ENCODE results near the gene BAIAP2.

BAIAP2 gene

DNA sequence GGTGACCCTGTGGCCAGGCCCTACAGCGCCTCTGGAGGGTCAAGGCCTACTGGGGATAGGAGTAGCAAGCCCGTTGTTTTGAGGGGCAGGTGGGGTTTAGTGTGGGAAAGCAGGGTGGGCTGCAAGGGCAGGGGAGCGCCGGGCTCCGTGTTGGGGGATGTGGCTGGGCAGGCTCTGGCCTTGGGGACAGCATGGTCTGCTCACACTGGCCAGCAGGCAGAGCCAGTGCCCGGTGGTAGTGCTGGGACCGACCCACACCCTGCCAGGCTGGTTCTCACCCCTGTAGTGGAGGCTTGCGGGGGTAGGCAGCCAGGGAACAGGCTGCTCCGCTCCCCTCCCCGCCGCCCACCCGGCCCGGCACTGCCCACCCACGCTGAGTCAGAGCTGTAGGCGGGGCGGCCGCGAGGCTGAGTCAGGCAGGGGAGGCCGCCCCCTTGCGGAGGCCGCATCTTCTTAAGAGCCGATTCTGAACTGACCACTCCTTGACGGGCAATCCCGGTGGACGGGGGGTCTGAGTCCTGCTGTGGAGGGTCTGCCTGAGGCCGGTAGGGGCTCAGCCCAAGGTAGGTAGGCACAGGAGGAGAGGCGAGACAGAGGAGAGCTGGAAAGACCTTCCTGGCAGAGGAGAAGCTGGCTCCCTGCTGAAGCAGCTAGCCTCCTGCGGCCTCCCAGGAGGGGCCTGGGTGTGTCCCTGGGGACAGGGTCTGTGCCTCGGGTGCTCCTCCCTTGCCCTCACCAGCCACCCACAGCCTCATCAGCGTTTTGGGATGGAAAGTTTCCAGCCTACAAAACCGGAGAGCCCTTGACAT is 62.4 kb downstream of the BAIAP2 start:
- peaks cover 12% of the 10 kb centered on the region; the same call in 1 of the 2 replicates for H3K9me3 ChIP-seq (ENCODE audit: insufficient read depth, low read length)
- H3K9ac ChIP-seq (ENCODE audit: insufficient read length, low read depth): peak overlapping the region; percentile 81
- DNase-seq (ENCODE audit: low read depth, low spot score): peak; percentile 27
- no peaks in the 10 kb centered on the region for H3K27me3 ChIP-seq (ENCODE audit: insufficient read depth, insufficient read length)
- TF ChIP-seq ZNF274 (IDR thresholded peaks at IDR 0.05; ENCODE audit: low read depth, low read length) (no peak), YY1 (IDR thresholded peaks at IDR 0.05; ENCODE audit: insufficient read depth, insufficient read length) (no peak), SUZ12 (IDR thresholded peaks at IDR 0.05; ENCODE audit: extremely low read depth, insufficient read depth, insufficient read length) (no peak)
- peaks cover 52% of the 10 kb centered on the region for H3K4me1 ChIP-seq (ENCODE audit: insufficient read depth, insufficient read length)
- peaks cover 44% of the 10 kb centered on the region for H3K36me3 ChIP-seq (ENCODE audit: insufficient read depth, insufficient read length, low read length)
- H3K4me3 ChIP-seq (ENCODE audit: insufficient read length, low read depth): no peak overlapping the region

DNA sequence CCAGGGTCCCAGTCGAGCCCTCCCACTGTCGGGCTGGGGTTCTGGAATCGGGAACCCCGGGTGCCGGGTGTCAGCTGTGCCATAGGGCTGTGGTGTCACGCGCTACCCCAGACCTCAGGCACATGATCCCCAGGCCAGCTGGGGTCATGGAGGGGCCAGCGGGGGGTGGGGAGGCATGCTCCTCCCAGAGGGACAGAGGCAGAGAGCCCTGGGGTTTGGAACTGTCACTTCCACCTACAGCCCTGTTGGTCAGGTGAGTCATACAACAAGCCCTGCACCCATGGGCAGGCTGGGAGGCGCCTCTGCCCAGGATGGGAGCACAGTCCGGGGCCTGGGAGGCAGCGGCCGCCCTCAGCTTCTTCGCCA is 63.0 kb downstream of the BAIAP2 start:
- H3K36me3 ChIP-seq (ENCODE audit: insufficient read depth, insufficient read length, low read length): peaks cover 49% of the 10 kb centered on the region
- peaks cover 12% of the 10 kb centered on the region; the same call in 1 of the 2 replicates for H3K9me3 ChIP-seq (ENCODE audit: insufficient read depth, low read length)
- H3K4me3 ChIP-seq (ENCODE audit: insufficient read length, low read depth): no peak overlapping the region
- peak overlapping the region; percentile 69 for H3K9ac ChIP-seq (ENCODE audit: insufficient read length, low read depth)
- peaks cover 49% of the 10 kb centered on the region for H3K4me1 ChIP-seq (ENCODE audit: insufficient read depth, insufficient read length)
- no peaks in the 10 kb centered on the region for H3K27me3 ChIP-seq (ENCODE audit: insufficient read depth, insufficient read length)
- TF ChIP-seq YY1 (IDR thresholded peaks at IDR 0.05; ENCODE audit: insufficient read depth, insufficient read length): no peak
- no peak for TF ChIP-seq SUZ12 (IDR thresholded peaks at IDR 0.05; ENCODE audit: extremely low read depth, insufficient read depth, insufficient read length)
- no peak for TF ChIP-seq ZNF274 (IDR thresholded peaks at IDR 0.05; ENCODE audit: low read depth, low read length)
- DNase-seq (ENCODE audit: low read depth, low spot score): no peak

DNA sequence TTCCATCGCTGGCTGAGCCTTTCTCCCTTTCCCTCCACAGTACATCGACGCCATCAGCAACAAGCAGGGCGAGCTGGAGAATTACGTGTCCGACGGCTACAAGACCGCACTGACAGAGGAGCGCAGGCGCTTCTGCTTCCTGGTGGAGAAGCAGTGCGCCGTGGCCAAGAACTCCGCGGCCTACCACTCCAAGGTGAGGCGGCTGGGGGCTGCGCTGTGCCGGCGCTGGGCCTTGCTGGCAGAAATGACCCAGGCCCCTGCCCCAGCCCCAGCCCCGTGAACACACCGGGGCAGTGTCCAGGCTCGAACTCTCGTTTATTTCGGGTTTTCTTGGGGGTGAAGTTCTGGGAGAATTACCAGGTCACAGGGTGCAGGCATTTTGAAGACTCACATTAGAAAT is 64.9 kb downstream of the BAIAP2 start:
- no peak overlapping the region for H3K4me3 ChIP-seq (ENCODE audit: insufficient read length, low read depth)
- TF ChIP-seq SUZ12 (IDR thresholded peaks at IDR 0.05; ENCODE audit: extremely low read depth, insufficient read depth, insufficient read length) (no peak), ZNF274 (IDR thresholded peaks at IDR 0.05; ENCODE audit: low read depth, low read length) (no peak), YY1 (IDR thresholded peaks at IDR 0.05; ENCODE audit: insufficient read depth, insufficient read length) (no peak)
- no peak for DNase-seq (ENCODE audit: low read depth, low spot score)
- H3K9ac ChIP-seq (ENCODE audit: insufficient read length, low read depth): no peak overlapping the region
- H3K36me3 ChIP-seq (ENCODE audit: insufficient read depth, insufficient read length, low read length): peaks cover 64% of the 10 kb centered on the region
- H3K4me1 ChIP-seq (ENCODE audit: insufficient read depth, insufficient read length): peaks cover 33% of the 10 kb centered on the region
- H3K9me3 ChIP-seq (ENCODE audit: insufficient read depth, low read length): peaks cover 12% of the 10 kb centered on the region; the same call in 1 of the 2 replicates
- no peaks in the 10 kb centered on the region for H3K27me3 ChIP-seq (ENCODE audit: insufficient read depth, insufficient read length)

DNA sequence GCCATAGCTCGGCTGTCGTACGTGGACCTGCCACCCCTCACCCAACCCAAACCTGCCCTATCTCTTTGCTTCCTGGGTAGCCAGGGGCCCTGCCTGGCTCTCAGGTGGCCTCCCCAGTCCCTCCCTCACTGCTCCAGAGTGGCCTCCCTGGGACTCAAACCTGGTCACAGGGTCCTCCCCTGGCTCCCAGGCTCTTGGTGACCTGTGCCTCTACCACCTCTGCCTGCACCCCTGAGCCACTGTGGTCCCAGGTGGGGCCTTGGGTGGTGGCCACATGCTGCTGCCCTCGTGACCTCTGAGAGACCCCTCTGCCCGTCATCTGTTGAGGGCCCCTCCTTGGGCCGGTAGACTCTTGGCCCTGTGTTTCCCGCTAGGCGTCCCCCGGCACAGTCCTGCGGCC is 65.7 kb downstream of the BAIAP2 start:
- peaks cover 72% of the 10 kb centered on the region for H3K36me3 ChIP-seq (ENCODE audit: insufficient read depth, insufficient read length, low read length)
- no peak for TF ChIP-seq ZNF274 (IDR thresholded peaks at IDR 0.05; ENCODE audit: low read depth, low read length)
- no peak for TF ChIP-seq SUZ12 (IDR thresholded peaks at IDR 0.05; ENCODE audit: extremely low read depth, insufficient read depth, insufficient read length)
- TF ChIP-seq YY1 (IDR thresholded peaks at IDR 0.05; ENCODE audit: insufficient read depth, insufficient read length): no peak
- no peak overlapping the region for H3K9ac ChIP-seq (ENCODE audit: insufficient read length, low read depth)
- H3K4me3 ChIP-seq (ENCODE audit: insufficient read length, low read depth): no peak overlapping the region
- DNase-seq (ENCODE audit: low read depth, low spot score): no peak
- no peaks in the 10 kb centered on the region for H3K27me3 ChIP-seq (ENCODE audit: insufficient read depth, insufficient read length)
- H3K4me1 ChIP-seq (ENCODE audit: insufficient read depth, insufficient read length): peaks cover 27% of the 10 kb centered on the region
- H3K9me3 ChIP-seq (ENCODE audit: insufficient read depth, low read length): peaks cover 12% of the 10 kb centered on the region; the same call in 1 of the 2 replicates

DNA sequence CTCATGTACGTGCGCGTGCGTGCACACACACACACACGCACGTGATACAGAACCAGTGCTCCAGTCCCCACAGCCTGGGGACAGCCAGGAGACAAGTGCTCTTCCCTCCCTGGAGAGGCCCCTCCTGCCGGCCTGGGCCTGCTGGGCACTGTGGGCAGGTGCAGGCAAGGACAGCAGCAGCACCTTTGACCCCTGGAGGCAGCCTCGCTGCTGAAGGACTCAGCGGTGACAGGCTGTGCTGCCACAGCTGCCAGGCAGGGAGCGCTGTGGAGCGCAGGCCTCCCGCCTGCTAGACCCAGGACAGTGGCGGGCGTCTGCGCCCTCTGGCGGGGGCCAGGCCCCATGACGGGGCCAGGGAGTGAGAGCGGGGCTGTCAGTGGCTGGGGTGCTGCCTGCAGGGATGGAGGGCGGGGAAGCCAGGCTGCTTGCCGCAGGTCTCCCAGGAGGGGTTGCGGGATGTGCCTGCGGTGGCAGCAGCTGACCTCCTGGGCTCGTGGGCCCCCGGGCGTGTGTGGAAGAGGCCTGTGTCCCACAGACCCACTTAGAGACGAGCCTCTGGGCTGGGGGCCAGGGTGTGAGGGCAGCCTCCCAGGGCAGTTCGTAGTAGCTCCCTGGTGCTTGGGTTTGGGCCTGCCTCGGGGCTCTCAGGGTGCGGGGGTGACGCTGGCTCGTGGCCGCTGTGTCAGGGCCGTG is 66.8 kb downstream of the BAIAP2 start:
- Histone ChIP-seq H3K9me3 (ENCODE audit: insufficient read depth, low read length) (peaks cover 12% of the 10 kb centered on the region; the same call in 1 of the 2 replicates), H3K4me3 (ENCODE audit: insufficient read length, low read depth) (no peak overlapping the region), H3K27me3 (ENCODE audit: insufficient read depth, insufficient read length) (no peaks in the 10 kb centered on the region), H3K4me1 (ENCODE audit: insufficient read depth, insufficient read length) (peaks cover 21% of the 10 kb centered on the region), H3K36me3 (ENCODE audit: insufficient read depth, insufficient read length, low read length) (peaks cover 82% of the 10 kb centered on the region), H3K9ac (ENCODE audit: insufficient read length, low read depth) (no peak overlapping the region)
- TF ChIP-seq ZNF274 (IDR thresholded peaks at IDR 0.05; ENCODE audit: low read depth, low read length) (no peak), SUZ12 (IDR thresholded peaks at IDR 0.05; ENCODE audit: extremely low read depth, insufficient read depth, insufficient read length) (no peak), YY1 (IDR thresholded peaks at IDR 0.05; ENCODE audit: insufficient read depth, insufficient read length) (no peak)
- peak; percentile 49 for DNase-seq (ENCODE audit: low read depth, low spot score)

DNA sequence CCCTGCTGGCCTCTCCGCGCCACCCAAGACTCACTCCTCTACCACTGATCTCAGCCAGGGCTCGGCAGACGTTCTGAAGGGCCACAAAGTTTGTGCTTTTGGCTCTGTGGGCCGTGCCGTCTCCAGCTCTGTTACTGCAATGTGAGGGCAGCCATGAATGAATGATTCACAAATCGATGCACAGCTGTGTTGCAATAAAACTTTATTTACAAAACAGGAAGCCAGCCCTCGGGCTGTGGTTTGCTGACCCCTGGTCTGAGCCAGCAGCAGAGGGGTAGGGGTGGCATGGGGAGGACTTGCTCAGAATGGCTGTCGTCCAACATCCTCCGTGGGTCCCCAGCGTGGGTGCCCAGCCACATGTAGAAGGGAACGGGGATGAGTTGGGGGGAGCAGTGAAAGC is 67.4 kb downstream of the BAIAP2 start:
- TF ChIP-seq YY1 (IDR thresholded peaks at IDR 0.05; ENCODE audit: insufficient read depth, insufficient read length) (no peak), SUZ12 (IDR thresholded peaks at IDR 0.05; ENCODE audit: extremely low read depth, insufficient read depth, insufficient read length) (no peak), ZNF274 (IDR thresholded peaks at IDR 0.05; ENCODE audit: low read depth, low read length) (no peak)
- H3K36me3 ChIP-seq (ENCODE audit: insufficient read depth, insufficient read length, low read length): peaks cover 88% of the 10 kb centered on the region
- peaks cover 15% of the 10 kb centered on the region for H3K4me1 ChIP-seq (ENCODE audit: insufficient read depth, insufficient read length)
- H3K9me3 ChIP-seq (ENCODE audit: insufficient read depth, low read length): peaks cover 12% of the 10 kb centered on the region; the same call in 1 of the 2 replicates
- no peak for DNase-seq (ENCODE audit: low read depth, low spot score)
- no peak overlapping the region for H3K4me3 ChIP-seq (ENCODE audit: insufficient read length, low read depth)
- H3K9ac ChIP-seq (ENCODE audit: insufficient read length, low read depth): no peak overlapping the region
- H3K27me3 ChIP-seq (ENCODE audit: insufficient read depth, insufficient read length): no peaks in the 10 kb centered on the region

DNA sequence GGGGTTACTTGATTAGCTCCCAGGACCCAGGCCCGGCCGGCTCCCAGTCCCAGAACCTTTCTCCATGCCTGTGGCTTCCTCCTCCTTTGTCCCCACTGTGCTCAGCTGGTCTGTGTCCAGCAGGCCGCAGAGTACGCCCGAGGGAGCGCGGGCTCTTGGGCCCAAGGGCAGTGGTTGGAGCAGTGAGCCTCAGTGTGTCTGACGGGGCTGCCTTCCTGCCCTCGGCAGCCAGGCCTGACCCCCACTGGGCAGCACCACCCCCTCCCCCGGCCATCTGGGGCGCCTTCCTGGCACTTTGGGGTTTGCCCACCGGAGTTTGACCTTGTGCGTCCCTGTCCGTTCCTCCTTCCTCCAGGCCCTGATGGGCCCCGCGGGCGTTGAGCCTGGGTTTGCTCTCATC is 67.9 kb downstream of the BAIAP2 start:
- H3K4me1 ChIP-seq (ENCODE audit: insufficient read depth, insufficient read length): peaks cover 10% of the 10 kb centered on the region
- DNase-seq (ENCODE audit: low read depth, low spot score): no peak
- no peaks in the 10 kb centered on the region for H3K27me3 ChIP-seq (ENCODE audit: insufficient read depth, insufficient read length)
- H3K9me3 ChIP-seq (ENCODE audit: insufficient read depth, low read length): peaks cover 12% of the 10 kb centered on the region; the same call in 1 of the 2 replicates
- TF ChIP-seq ZNF274 (IDR thresholded peaks at IDR 0.05; ENCODE audit: low read depth, low read length) (no peak), YY1 (IDR thresholded peaks at IDR 0.05; ENCODE audit: insufficient read depth, insufficient read length) (no peak), SUZ12 (IDR thresholded peaks at IDR 0.05; ENCODE audit: extremely low read depth, insufficient read depth, insufficient read length) (no peak)
- no peak overlapping the region for H3K4me3 ChIP-seq (ENCODE audit: insufficient read length, low read depth)
- H3K36me3 ChIP-seq (ENCODE audit: insufficient read depth, insufficient read length, low read length): peaks cover 93% of the 10 kb centered on the region
- no peak overlapping the region for H3K9ac ChIP-seq (ENCODE audit: insufficient read length, low read depth)
